ENCODE measurements around the gene GPR137. TPM values are rescaled to one million over a fixed set of nuclear protein-coding genes. Genes with fewer than 3 reads are reported as not detected.

The GPR137 gene
- total RNA-seq, 4 donors from 2014 or later = 6.4 to 35.2 (median 27.4) TPM

DNA sequence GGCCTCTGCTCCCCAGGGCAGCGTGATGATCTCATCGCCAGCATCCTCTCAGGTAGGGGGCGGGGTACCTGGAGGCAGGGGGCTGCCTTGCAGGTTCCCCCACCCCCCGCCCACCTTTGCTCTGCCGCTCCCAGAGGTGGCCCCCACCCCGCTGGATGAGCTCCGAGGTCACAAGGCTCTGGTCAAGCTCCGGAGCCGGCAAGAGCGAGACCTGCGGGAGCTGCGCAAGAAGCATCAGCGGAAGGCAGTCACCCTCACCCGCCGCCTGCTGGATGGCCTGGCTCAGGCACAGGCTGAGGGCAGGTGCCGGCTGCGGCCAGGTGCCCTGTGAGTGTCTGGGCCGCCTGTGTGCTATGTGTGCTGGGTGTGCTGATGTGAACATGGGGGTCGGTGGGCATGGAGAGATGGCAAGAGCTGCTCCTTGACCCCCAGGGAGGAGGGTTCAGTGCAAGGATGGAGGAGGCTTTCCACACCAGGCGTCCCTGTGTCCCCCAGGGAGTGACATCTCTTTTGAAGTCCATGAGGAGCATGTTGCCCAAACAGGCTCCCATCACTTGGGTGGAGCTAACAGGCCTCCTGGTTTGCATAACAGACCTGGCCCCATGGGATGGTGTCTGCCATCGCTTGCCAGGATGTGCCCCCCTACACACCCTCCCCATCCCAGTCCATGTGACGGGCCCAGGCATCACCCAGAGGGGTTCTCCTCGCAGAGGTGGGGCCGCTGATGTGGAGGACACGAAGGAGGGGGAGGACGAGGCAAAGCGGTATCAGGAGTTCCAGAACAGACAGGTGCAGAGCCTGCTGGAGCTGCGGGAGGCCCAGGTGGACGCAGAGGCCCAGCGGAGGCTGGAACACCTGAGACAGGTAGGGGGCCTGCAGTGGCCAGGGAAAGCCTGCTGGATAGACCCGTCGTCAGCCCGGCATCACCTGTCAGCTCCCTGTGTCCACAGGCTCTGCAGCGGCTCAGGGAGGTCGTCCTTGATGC, 20.2 kb upstream of the GPR137 start:
- in situ Hi-C loops (cut with MboI; ENCODE audit: low pct_ligation_motif_present in 1 of 4, low pct_unique_long_range_greater_than_20kb in 1 of 4, low sequenced_read_pairs in 3 of 4) = no loop called here
- H3K36me3 ChIP-seq = peaks cover 0 to 15% (median 3%) of the 10 kb centered on the region in 4 donors

DNA sequence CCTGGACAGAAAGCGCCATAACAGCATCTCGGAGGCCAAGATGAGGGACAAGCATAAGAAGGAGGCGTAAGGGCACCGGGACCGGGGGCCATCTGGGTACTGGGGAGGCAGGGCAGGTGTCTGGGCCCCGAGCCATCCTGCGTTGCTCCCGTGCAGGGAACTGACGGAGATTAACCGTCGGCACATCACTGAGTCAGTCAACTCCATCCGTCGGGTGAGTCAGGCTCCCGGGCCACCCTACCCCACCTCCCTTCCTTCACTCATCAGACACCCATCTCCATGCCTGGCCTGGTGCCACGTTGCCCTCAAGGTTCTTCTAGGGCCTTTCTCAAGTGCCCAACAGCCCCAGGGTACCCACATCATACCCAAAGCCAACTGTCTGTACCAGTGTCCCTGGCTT, 19.3 kb upstream of the GPR137 start:
- no peak for DNase-seq
- intact Hi-C loops (cut with DNase I; ENCODE audit: low total_unique reads) = no loop called here
- no peak overlapping the region for H3K27ac ChIP-seq
- peaks cover 0 to 15% (median 3%) of the 10 kb centered on the region in 4 donors for H3K36me3 ChIP-seq
- WGBS, 2 donors (ENCODE audit: low coverage in 1 of 2) = 88% methylated on average over 15 of the region's 15 CpGs; no CpG with 5 or more reads in 1 of the 2 donors
- H3K9me3 ChIP-seq = no peaks in the 10 kb centered on the region
- no peaks in the 10 kb centered on the region for H3K27me3 ChIP-seq
- in situ Hi-C loops (cut with MboI; ENCODE audit: low pct_ligation_motif_present in 1 of 4, low pct_unique_long_range_greater_than_20kb in 1 of 4, low sequenced_read_pairs in 3 of 4) = no loop called here
- TF ChIP-seq, protein P1, sequence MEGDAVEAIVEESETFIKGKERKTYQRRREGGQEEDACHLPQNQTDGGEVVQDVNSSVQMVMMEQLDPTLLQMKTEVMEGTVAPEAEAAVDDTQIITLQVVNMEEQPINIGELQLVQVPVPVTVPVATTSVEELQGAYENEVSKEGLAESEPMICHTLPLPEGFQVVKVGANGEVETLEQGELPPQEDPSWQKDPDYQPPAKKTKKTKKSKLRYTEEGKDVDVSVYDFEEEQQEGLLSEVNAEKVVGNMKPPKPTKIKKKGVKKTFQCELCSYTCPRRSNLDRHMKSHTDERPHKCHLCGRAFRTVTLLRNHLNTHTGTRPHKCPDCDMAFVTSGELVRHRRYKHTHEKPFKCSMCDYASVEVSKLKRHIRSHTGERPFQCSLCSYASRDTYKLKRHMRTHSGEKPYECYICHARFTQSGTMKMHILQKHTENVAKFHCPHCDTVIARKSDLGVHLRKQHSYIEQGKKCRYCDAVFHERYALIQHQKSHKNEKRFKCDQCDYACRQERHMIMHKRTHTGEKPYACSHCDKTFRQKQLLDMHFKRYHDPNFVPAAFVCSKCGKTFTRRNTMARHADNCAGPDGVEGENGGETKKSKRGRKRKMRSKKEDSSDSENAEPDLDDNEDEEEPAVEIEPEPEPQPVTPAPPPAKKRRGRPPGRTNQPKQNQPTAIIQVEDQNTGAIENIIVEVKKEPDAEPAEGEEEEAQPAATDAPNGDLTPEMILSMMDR (IDR thresholded peaks at IDR 0.05) = no peak
- TF ChIP-seq POLR2AphosphoS5 (IDR thresholded peaks at IDR 0.05) (no peak), EP300 (IDR thresholded peaks at IDR 0.05; ENCODE audit: low read depth) (no peak), POLR2A (IDR thresholded peaks at IDR 0.05) (no peak)
- H3K4me3 ChIP-seq = no peak overlapping the region
- peaks cover 10 to 25% (median 21%) of the 10 kb centered on the region in 4 donors for H3K4me1 ChIP-seq

More for the DNA sequence above, 20.2 kb upstream of the GPR137 start:
- H3K9me3 ChIP-seq = no peaks in the 10 kb centered on the region
- DNase-seq = no peak
- intact Hi-C loops (cut with DNase I; ENCODE audit: low total_unique reads) = no loop called here
- no peaks in the 10 kb centered on the region for H3K27me3 ChIP-seq
- no peak for TF ChIP-seq POLR2A (IDR thresholded peaks at IDR 0.05)
- no peak for TF ChIP-seq POLR2AphosphoS5 (IDR thresholded peaks at IDR 0.05)
- TF ChIP-seq, protein P1 (IDR thresholded peaks at IDR 0.05) = no peak
- H3K4me3 ChIP-seq = no peak overlapping the region
- 91% methylated on average over 4 to 31 of the region's 35 CpGs for WGBS, 2 donors (ENCODE audit: low coverage in 1 of 2)
- H3K27ac ChIP-seq = no peak overlapping the region
- H3K4me1 ChIP-seq = peaks cover 10 to 25% (median 21%) of the 10 kb centered on the region in 4 donors

DNA sequence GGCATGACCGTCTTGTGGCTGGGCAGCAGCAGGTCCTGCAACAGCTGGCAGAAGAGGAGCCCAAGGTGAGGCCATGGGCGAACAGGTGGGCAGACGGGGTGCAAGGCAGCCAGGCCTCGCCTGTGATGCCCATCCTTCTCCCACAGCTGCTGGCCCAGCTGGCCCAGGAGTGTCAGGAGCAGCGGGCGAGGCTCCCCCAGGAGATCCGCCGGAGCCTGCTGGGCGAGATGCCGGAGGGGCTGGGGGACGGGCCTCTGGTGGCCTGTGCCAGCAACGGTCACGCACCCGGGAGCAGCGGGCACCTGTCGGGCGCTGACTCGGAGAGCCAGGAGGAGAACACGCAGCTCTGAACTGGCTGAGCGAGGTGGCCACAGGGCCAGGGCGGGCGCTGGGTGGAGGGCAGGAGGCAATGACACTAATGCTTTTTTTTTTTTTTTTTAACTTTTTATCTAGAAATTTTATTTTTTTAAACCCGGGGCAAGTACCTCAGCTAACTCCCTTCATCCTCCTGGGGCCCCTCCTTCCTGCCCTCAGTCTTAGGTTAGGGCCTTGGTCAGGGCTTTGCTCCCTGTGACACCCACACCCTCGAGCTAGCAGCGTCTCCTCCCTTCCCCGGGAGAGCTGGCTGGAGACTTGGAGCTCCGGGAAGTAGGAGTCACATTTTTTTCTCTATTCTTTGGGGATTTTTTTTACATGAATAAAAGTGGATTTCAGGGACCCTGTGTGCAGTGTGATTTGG, 18.3 kb upstream of the GPR137 start:
- TF ChIP-seq EP300 (IDR thresholded peaks at IDR 0.05; ENCODE audit: low read depth) = no peak
- no peak for TF ChIP-seq POLR2A (IDR thresholded peaks at IDR 0.05)
- in situ Hi-C loops (cut with MboI; ENCODE audit: low pct_ligation_motif_present in 1 of 4, low pct_unique_long_range_greater_than_20kb in 1 of 4, low sequenced_read_pairs in 3 of 4) (no loop called here), intact Hi-C loops (cut with DNase I; ENCODE audit: low total_unique reads) (no loop called here)
- no peak overlapping the region for H3K4me3 ChIP-seq
- peak overlapping the region; percentile 97 to 99 (median 98) for H3K27ac ChIP-seq
- peaks cover 10 to 35% (median 29%) of the 10 kb centered on the region in 4 donors for H3K4me1 ChIP-seq
- 74% methylated on average over 27 of the region's 27 CpGs; no CpG with 5 or more reads in 1 of the 2 donors for WGBS, 2 donors (ENCODE audit: low coverage in 1 of 2)
- no peak for DNase-seq
- peaks cover 0 to 15% (median 3%) of the 10 kb centered on the region in 4 donors for H3K36me3 ChIP-seq
- no peaks in the 10 kb centered on the region for H3K9me3 ChIP-seq
- H3K27me3 ChIP-seq = no peaks in the 10 kb centered on the region

DNA sequence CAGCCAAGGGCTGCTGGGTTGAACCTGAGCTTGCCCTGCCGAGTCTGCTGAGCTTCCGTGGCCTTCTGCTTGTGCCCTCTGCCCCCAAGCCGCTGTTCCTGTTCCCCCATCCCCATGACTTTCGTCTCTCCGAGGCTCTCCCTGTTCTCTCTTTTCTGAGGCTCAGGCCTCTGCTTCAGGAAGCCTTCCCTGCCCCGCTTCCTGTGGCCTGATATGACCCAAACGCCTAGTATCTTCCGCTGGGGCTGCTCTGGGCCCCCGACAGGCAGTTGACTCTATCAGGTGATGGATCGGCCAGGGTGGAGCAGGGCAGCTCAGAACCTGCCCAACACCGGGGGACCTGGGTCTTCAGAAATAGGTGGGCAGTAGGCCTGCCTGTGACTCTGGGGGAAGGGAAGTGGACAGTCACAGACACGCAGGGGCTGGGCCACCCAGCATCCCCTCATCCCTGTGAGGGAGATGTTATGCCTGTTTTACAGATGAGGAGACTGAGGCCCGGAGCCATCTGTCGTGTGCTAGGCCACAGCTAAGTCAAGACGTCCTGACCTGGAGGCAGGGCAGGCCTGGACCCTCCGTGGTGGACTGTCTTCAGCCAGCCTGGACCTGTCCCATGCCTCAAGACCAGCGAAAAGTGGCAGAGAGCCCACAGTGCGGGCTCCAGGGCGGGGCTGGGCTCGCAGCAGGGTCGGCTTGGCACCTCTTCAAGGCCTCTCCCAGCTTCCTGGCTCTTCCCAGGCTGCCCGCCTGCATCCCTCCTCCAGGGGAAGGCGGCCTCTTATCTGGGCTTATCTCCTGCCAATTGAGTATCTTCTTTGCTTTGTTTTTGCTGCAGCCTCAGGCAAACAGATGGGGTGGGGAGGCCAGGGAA, 17.4 kb upstream of the GPR137 start:
- peak; percentile 75 for DNase-seq
- Histone ChIP-seq H3K9me3 (no peaks in the 10 kb centered on the region), H3K27me3 (no peaks in the 10 kb centered on the region), H3K36me3 (peaks cover 0 to 11% (median 3%) of the 10 kb centered on the region in 4 donors), H3K4me3 (peak overlapping the region in 3 of 4 donors; percentile 64 to 85 (median 67)), H3K4me1 (peaks cover 10 to 43% (median 37%) of the 10 kb centered on the region in 4 donors), H3K27ac (peak overlapping the region; percentile 97 to 99 (median 98))
- in situ Hi-C loops (cut with MboI; ENCODE audit: low pct_ligation_motif_present in 1 of 4, low pct_unique_long_range_greater_than_20kb in 1 of 4, low sequenced_read_pairs in 3 of 4) (no loop called here), intact Hi-C loops (cut with DNase I; ENCODE audit: low total_unique reads) (no loop called here)
- WGBS, 2 donors (ENCODE audit: low coverage in 1 of 2) = 33 to 44% methylated on average over 3 to 23 of the region's 23 CpGs
- TF ChIP-seq POLR2A (IDR thresholded peaks at IDR 0.05) = no peak
- TF ChIP-seq, protein P1 (IDR thresholded peaks at IDR 0.05) = peak in 2 of 5 experiments; percentile 24 to 31
- TF ChIP-seq POLR2AphosphoS5 (IDR thresholded peaks at IDR 0.05) = peak in 1 of 3 donors; percentile 3

Measured in transverse colon (tissue), 4 donors.